Testis (tissue), 3 donors: Measurements from ENCODE around the gene LAMB4. TPM values are rescaled to one million over a fixed set of nuclear protein-coding genes. Genes with fewer than 3 reads are reported as not detected.

Source experiments
- DNase-seq: peaks from one replicate; pipeline ENCODE4 v3.0.0-alpha.2; 2019
- H3K27ac ChIP-seq, 2 donors: fragments of 200-600 bp; sonication (generic); one replicate each; pipeline ENCODE4 v1.5.1; 2019
- H3K27me3 ChIP-seq: fragments of 200-600 bp; sonication (generic); one replicate; pipeline ENCODE4 v1.5.1; 2019
- H3K36me3 ChIP-seq: fragments of 200-600 bp; sonication (generic); one replicate; pipeline ENCODE4 v1.5.1; 2017; ENCODE audit warnings: low read depth; ENCODE audit errors: missing control alignments
- H3K4me1 ChIP-seq: fragments of 200-600 bp; sonication (generic); one replicate; pipeline ENCODE4 v1.5.1; 2019
- H3K4me3 ChIP-seq, 2 donors: fragments of 200-600 bp; sonication (generic); one replicate each; pipeline ENCODE4 v1.5.1; 2017 to 2019
- H3K9me3 ChIP-seq: fragments of 200-600 bp; sonication (generic); one replicate; pipeline ENCODE4 v1.5.1; 2017
- CTCF ChIP-seq, 3 experiments: fragments of 450-650 bp in 2 of 3; fragments of 200-600 bp in 1 of 3; sonication (generic) in 1 of 3; IDR thresholded peaks; one replicate each; pipeline ENCODE4 v1.5.1; 2016 to 2019; ENCODE audit warnings: antibody characterized with exemption in 3 of 3, mild to moderate bottlenecking in 2 of 3, moderate library complexity in 1 of 3
- POLR2A ChIP-seq: fragments of 450-650 bp; IDR thresholded peaks from one replicate; pipeline ENCODE4 v1.6.1; 2017; ENCODE audit warnings: antibody characterized with exemption, mild to moderate bottlenecking, moderate library complexity
- WGBS, 2 donors: methylation state at CpG; one replicate each; pipeline ENCODE4 v1.1.5; 2018; 5-methylcytosine and 5-hydroxymethylcytosine counted together
- intact Hi-C: fragments of 100-400 bp; cut with DNase I; formaldehyde crosslinking; loops from one replicate; pipeline ENCODE4 v1.15.1; 2023; ENCODE audit warnings: low total_unique reads
- polyA plus RNA-seq: library from polyadenylated mRNA; stranded (reverse); fragments of 350-450 nt; fragmentation: Illumina TruSeq; extraction: RNeasy Lipid Tissue Mini Kit (QIAGEN cat#74804); gene quantifications from one replicate; pipeline ENCODE4 v1.2.3, GENCODE V29; 2014; ENCODE audit warnings: low read depth, low replicate concordance; ENCODE audit not compliant: insufficient read depth
- total RNA-seq, 2 donors: library from RNA; depleted of rRNA; stranded (reverse); fragments of >200 nt; gene quantifications; one replicate each; pipeline ENCODE4 v1.2.3, GENCODE V29; 2016

Gene LAMB4
- total and polyA plus RNA-seq, 3 donors from 2014 or later = 2.8 to 3.1 (median 3.0) TPM

GRCh38 chr7:108132551-108133265 is 2.5 kb upstream of the LAMB4 start:
- no peak for TF ChIP-seq POLR2A
- Histone ChIP-seq H3K4me1 (no peaks in the 10 kb centered on the region), H3K27me3 (no peaks in the 10 kb centered on the region), H3K9me3 (no peaks in the 10 kb centered on the region), H3K27ac (no peak overlapping the region), H3K36me3 (no peaks in the 10 kb centered on the region), H3K4me3 (no peak overlapping the region)
- intact Hi-C loops = no loop called here
- WGBS, 2 donors = 50 to 74% methylated on average over 10 to 13 of the region's 13 CpGs
- no peak for DNase-seq

GRCh38 chr7:108129018-108129965 is 869 bp downstream of the LAMB4 start:
- 89 to 95% methylated on average over 7 of the region's 7 CpGs for WGBS, 2 donors
- no peak overlapping the region for H3K4me3 ChIP-seq
- TF ChIP-seq CTCF (IDR thresholded peaks at IDR 0.05) (no peak), POLR2A (no peak)
- H3K4me1 ChIP-seq = no peaks in the 10 kb centered on the region
- no peak overlapping the region for H3K27ac ChIP-seq
- H3K27me3 ChIP-seq = no peaks in the 10 kb centered on the region
- DNase-seq = no peak
- no peaks in the 10 kb centered on the region for H3K36me3 ChIP-seq
- no peaks in the 10 kb centered on the region for H3K9me3 ChIP-seq
- intact Hi-C loops = no loop called here

GRCh38 chr7:108128514-108128913 is 1.6 kb downstream of the LAMB4 start:
- Histone ChIP-seq H3K4me1 (no peaks in the 10 kb centered on the region), H3K27me3 (no peaks in the 10 kb centered on the region), H3K4me3 (no peak overlapping the region), H3K27ac (no peak overlapping the region), H3K9me3 (no peaks in the 10 kb centered on the region), H3K36me3 (no peaks in the 10 kb centered on the region)
- intact Hi-C loops = no loop called here
- WGBS, 2 donors = 89 to 94% methylated on average over 3 of the region's 3 CpGs
- no peak for DNase-seq
- TF ChIP-seq POLR2A (no peak), CTCF (IDR thresholded peaks at IDR 0.05) (no peak)

GRCh38 chr7:108127461-108127860 is 2.7 kb downstream of the LAMB4 start:
- H3K27me3 ChIP-seq = no peaks in the 10 kb centered on the region
- no peak overlapping the region for H3K4me3 ChIP-seq
- no peak overlapping the region for H3K27ac ChIP-seq
- TF ChIP-seq POLR2A = no peak
- TF ChIP-seq CTCF (IDR thresholded peaks at IDR 0.05) = no peak
- H3K4me1 ChIP-seq = no peaks in the 10 kb centered on the region
- no peaks in the 10 kb centered on the region for H3K9me3 ChIP-seq
- DNase-seq = no peak
- intact Hi-C loops = no loop called here
- WGBS, 2 donors = 82 to 92% methylated on average over 5 of the region's 5 CpGs
- no peaks in the 10 kb centered on the region for H3K36me3 ChIP-seq

GRCh38 chr7:108124820-108125219 is 5.3 kb downstream of the LAMB4 start:
- no peaks in the 10 kb centered on the region for H3K9me3 ChIP-seq
- no peaks in the 10 kb centered on the region for H3K36me3 ChIP-seq
- H3K27me3 ChIP-seq = no peaks in the 10 kb centered on the region
- H3K27ac ChIP-seq = no peak overlapping the region
- no peak for TF ChIP-seq POLR2A
- TF ChIP-seq CTCF (IDR thresholded peaks at IDR 0.05) = no peak
- WGBS, 2 donors = 90 to 92% methylated on average over 3 of the region's 3 CpGs
- intact Hi-C loops = no loop called here
- no peak for DNase-seq
- H3K4me1 ChIP-seq = no peaks in the 10 kb centered on the region
- no peak overlapping the region for H3K4me3 ChIP-seq
